GM12872 (cell line): ENCODE measurements around the gene TAOK1.

Source experiments
- TF ChIP-seq, protein P1 (sequence below): IDR thresholded peaks from 3 replicates; pipeline ENCODE4 v1.5.1; 2011; ENCODE audit warnings: low read depth, mild to moderate bottlenecking, low read length, moderate library complexity; ENCODE audit not compliant: insufficient read depth

Gene TAOK1

DNA sequence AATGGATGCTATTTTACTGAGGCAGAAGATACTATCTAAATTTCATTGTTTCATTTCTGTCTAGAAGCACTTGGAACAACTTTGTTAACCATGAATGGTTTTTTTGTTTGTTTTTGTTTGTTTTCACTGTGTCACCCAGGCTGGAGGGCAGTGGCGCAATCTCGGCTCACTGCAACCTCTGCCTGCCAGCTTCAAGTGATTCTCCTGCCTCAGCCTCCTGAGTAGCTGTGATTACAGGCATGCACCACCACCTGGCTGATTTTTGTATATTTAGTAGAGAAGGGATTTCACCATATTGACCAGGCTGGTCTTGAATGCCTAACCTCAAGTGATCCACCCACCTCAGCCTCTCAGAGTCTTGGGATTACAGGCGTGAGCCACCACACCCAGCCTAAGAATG, 136.2 kb downstream of the TAOK1 start:
- TF ChIP-seq, protein P1, sequence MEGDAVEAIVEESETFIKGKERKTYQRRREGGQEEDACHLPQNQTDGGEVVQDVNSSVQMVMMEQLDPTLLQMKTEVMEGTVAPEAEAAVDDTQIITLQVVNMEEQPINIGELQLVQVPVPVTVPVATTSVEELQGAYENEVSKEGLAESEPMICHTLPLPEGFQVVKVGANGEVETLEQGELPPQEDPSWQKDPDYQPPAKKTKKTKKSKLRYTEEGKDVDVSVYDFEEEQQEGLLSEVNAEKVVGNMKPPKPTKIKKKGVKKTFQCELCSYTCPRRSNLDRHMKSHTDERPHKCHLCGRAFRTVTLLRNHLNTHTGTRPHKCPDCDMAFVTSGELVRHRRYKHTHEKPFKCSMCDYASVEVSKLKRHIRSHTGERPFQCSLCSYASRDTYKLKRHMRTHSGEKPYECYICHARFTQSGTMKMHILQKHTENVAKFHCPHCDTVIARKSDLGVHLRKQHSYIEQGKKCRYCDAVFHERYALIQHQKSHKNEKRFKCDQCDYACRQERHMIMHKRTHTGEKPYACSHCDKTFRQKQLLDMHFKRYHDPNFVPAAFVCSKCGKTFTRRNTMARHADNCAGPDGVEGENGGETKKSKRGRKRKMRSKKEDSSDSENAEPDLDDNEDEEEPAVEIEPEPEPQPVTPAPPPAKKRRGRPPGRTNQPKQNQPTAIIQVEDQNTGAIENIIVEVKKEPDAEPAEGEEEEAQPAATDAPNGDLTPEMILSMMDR: no peak

- TF ChIP-seq, protein P1: no peak
These were observed 143.8 kb downstream of the TAOK1 start for GRCh38 chr17:29533976-29534375.

- TF ChIP-seq, protein P1: no peak
These were observed 153.9 kb downstream of the TAOK1 start for GRCh38 chr17:29544066-29544465.

DNA sequence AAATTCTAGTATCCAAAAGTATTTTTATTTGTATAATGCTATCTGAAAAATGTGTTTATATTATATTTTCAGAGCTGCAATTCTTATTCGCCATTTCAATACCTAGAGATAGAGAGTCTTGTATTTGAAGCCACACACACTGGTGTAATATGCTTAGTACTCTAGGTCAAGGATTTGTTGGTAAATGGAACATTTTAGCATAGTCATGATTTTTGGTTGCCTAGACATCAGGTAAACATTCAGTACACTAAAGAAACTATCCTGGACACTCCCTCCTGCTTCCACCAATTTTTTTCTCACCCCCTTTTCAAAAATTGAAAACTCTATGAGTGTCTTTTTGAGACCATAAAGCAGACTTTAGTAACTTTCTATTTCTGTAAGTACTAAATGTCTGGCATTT, 155.9 kb downstream of the TAOK1 start:
- TF ChIP-seq, protein P1: no peak

DNA sequence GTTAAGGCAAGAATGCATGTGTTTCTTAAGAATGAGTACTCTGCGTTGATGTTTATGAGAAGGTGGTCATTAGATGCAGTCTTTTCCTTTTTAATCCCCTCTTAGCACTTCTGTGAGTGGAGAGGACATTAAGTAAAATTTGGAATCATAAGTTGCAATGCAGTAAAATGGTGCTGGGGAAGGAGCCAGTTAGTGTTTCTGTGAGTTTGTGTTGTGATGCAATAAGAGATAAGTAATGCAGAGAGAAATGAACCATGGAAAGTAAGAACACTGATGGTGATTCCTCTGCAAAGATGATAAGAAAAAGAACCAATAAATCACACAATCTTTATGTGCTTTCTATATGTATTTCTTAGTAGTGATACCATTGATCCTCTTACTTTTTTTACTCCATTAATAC, 156.7 kb downstream of the TAOK1 start:
- TF ChIP-seq, protein P1: no peak

DNA sequence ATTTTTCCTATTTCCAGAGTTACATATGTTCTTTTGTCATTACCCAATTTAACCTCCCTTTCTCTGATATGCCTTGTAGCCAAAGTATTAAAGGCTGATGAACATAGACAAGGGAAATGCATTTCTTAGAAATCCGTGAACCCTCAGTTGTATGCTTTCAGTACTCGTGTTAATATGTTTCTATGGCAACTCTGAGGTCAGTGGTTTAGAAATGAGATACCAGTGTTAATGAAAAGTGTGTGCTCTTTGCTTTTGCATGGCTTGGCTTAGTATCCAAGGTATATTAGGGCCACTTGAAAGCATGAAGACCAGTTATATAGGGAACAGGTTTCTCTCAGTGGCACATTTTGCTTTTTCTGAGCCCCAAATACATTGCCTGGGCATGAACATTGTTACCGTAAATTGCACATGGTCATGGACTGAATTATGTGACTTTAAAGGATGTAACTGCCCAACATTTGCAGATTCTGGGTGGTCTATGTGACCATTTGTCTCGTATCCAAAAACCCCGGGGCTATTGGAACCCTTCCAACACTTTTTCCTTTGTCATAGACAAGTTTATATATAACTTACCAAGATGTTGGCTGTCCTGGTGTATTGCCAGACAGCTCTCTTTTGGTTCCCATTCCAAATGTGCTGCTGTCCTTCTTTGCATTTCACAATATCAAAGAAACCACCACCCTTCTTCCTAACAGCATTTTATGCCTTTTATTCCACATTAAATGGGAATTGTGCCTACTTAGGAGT, 159.2 kb downstream of the TAOK1 start:
- TF ChIP-seq, protein P1: no peak

DNA sequence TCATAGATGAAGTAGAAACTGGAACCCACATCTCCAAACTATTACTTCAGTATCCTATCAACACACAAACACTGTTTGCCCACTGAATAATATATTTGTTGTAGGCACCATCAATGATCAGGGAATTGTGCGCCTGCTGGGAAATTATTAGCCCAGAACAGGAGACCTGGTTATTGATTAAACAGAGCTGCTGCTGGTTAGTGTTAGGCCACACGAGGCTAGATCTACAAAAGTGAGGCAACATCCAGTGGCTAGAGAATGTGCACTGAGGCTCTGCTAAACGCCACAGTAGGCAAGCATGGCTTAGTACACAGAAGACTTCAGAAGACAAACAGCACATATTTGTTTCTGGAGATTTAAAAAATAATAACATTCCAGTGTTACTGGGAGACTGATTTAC, 165.7 kb downstream of the TAOK1 start:
- TF ChIP-seq, protein P1: no peak
